Hepatocyte (in vitro differentiated cells): ENCODE measurements around the gene OCA2. TPM values are rescaled to one million over a fixed set of nuclear protein-coding genes. Genes with fewer than 3 reads are reported as not detected.

Experiments used
- DNase-seq: peaks from one replicate; pipeline ENCODE4 v3.0.0-alpha.2; 2016; ENCODE audit warnings: low spot score
- H2AFZ ChIP-seq: fragments of 200-600 bp; sonication (generic); 2 replicates; pipeline ENCODE4 v1.6.0; 2016; ENCODE audit warnings: antibody characterized with exemption, mild to moderate bottlenecking
- H3K27ac ChIP-seq: fragments of 200-600 bp; sonication (generic); 2 replicates; pipeline ENCODE4 v1.5.1; 2016; ENCODE audit warnings: mild to moderate bottlenecking
- H3K27me3 ChIP-seq: fragments of 200-600 bp; sonication (generic); 2 replicates; pipeline ENCODE4 v1.6.1; 2016
- H3K36me3 ChIP-seq: fragments of 200-600 bp; sonication (generic); replicated peaks from 2 replicates; pipeline ENCODE4 v1.5.1; 2016; ENCODE audit warnings: low read depth; ENCODE audit not compliant: insufficient read depth
- H3K4me1 ChIP-seq: fragments of 200-600 bp; sonication (generic); 2 replicates; pipeline ENCODE4 v1.5.1; 2016; ENCODE audit warnings: mild to moderate bottlenecking, moderate library complexity; ENCODE audit not compliant: insufficient read depth
- H3K4me2 ChIP-seq: fragments of 200-600 bp; sonication (generic); 2 replicates; pipeline ENCODE4 v1.6.0; 2016
- H3K4me3 ChIP-seq: fragments of 200-600 bp; sonication (generic); 2 replicates; pipeline ENCODE4 v1.5.1; 2016; ENCODE audit warnings: mild to moderate bottlenecking
- H3K79me2 ChIP-seq: fragments of 200-600 bp; sonication (generic); 2 replicates; pipeline ENCODE4 v1.6.0; 2017; ENCODE audit warnings: mild to moderate bottlenecking
- H3K9me2 ChIP-seq: fragments of 200-600 bp; sonication (generic); replicated peaks from 2 replicates; pipeline ENCODE4 v1.6.0; 2017; ENCODE audit warnings: mild to moderate bottlenecking; ENCODE audit not compliant: insufficient read depth
- H3K9me3 ChIP-seq: fragments of 200-600 bp; sonication (generic); 2 replicates; pipeline ENCODE4 v1.5.1; 2016; ENCODE audit warnings: low read depth, mild to moderate bottlenecking
- H4K20me1 ChIP-seq: fragments of 200-600 bp; sonication (generic); 2 replicates; pipeline ENCODE4 v1.6.0; 2016; ENCODE audit warnings: mild to moderate bottlenecking; ENCODE audit not compliant: insufficient read depth, poor library complexity, severe bottlenecking
- EZH2 ChIP-seq: fragments of 200-600 bp; sonication (generic); IDR thresholded peaks from 2 replicates; pipeline ENCODE4 v1.6.1; 2016; ENCODE audit warnings: antibody characterized with exemption, mild to moderate bottlenecking, borderline replicate concordance
- EZH2phosphoT487 ChIP-seq: fragments of 200-600 bp; sonication (generic); IDR thresholded peaks from one replicate; pipeline ENCODE4 v1.6.1; 2018; ENCODE audit warnings: antibody characterized with exemption, mild to moderate bottlenecking, low read depth, moderate library complexity; ENCODE audit not compliant: unreplicated experiment, severe bottlenecking
- WGBS: methylation state at CpG from one replicate; pipeline ENCODE4 v1.1.6; 2016; ENCODE audit warnings: low lambda C conversion rate; ENCODE audit errors: missing lambda C conversion rate; 5-methylcytosine and 5-hydroxymethylcytosine counted together
- polyA plus RNA-seq: library from polyadenylated mRNA; unstranded; fragments of >200 nt; fragmentation: Nextera tagmentation; extraction: Ambion mirVana; gene quantifications from 2 replicates; pipeline ENCODE4 v1.2.1, GENCODE V29; 2016
- total RNA-seq: library from RNA; depleted of rRNA; stranded (reverse); fragments of >200 nt; gene quantifications from 2 replicates; pipeline ENCODE4 v1.2.3, GENCODE V29; 2014
- TF ChIP-seq, protein P1 (sequence below): fragments of 200-600 bp; sonication (generic); IDR thresholded peaks from 2 replicates; pipeline ENCODE4 v1.5.1; 2016; ENCODE audit warnings: antibody characterized with exemption, mild to moderate bottlenecking; ENCODE audit not compliant: poor library complexity

The OCA2 gene
- total and polyA plus RNA-seq, 2 experiments from 2014 or later, result 25.1 to 27.7 TPM

DNA sequence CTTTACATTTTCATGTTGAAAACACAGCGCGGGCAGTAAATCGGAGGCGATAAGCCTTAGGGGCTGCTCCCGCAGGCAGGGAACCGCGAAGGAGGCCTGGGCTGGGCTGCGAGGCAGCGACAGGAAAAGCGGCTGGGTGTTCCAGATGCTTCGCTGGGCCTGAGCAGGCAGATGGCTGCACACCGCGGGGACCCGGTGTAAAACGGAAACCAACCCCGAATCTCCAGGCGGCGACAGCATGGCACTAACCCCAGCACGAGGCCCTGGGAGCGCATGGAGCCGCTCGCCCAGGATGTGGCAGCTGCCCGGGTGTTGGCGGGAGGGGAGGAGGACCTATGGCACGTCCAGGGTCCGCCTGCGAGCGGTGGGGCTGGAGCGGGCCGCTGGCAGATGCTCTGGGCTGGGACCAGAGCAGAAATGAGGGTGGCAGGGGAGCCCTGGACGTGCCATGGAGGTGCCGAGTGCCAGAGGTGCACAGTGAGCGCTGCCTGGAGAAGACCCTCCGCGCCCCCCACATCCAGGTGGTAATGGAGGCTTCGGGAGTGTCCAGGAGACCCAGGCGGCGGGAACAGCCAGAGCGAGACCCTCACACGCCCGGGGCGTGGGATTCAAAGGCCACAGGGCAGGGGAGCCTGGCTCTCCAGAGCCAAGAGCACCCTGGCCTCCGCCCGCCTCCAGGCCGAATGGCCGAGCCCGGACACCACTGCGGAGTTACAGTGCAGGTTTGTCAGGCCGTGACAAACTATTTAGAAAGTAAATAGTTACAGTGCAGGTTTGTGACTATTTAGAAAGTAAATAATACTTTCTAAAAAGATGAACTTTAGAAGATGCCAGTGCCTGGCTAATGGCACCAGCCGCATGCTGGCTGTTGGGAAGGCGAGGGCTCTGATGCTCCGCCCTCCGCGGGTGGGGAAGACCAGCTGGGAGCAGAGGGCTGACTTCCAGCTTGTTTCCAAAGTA is 293.6 kb downstream of the OCA2 start:
- no peak for DNase-seq
- H3K27me3 ChIP-seq, result no peaks in the 10 kb centered on the region
- no peaks in the 10 kb centered on the region for H3K79me2 ChIP-seq
- H3K4me2 ChIP-seq, result no peak overlapping the region
- no peaks in the 10 kb centered on the region for H3K4me1 ChIP-seq
- H3K36me3 ChIP-seq, result no peaks in the 10 kb centered on the region
- no peak overlapping the region for H3K27ac ChIP-seq
- WGBS, result 96% methylated on average over 51 of the region's 54 CpGs
- no peaks in the 10 kb centered on the region for H3K9me3 ChIP-seq
- no peak overlapping the region for H3K4me3 ChIP-seq
- TF ChIP-seq EZH2 (no peak), EZH2phosphoT487 (no peak)
- TF ChIP-seq, protein P1, sequence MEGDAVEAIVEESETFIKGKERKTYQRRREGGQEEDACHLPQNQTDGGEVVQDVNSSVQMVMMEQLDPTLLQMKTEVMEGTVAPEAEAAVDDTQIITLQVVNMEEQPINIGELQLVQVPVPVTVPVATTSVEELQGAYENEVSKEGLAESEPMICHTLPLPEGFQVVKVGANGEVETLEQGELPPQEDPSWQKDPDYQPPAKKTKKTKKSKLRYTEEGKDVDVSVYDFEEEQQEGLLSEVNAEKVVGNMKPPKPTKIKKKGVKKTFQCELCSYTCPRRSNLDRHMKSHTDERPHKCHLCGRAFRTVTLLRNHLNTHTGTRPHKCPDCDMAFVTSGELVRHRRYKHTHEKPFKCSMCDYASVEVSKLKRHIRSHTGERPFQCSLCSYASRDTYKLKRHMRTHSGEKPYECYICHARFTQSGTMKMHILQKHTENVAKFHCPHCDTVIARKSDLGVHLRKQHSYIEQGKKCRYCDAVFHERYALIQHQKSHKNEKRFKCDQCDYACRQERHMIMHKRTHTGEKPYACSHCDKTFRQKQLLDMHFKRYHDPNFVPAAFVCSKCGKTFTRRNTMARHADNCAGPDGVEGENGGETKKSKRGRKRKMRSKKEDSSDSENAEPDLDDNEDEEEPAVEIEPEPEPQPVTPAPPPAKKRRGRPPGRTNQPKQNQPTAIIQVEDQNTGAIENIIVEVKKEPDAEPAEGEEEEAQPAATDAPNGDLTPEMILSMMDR, result no peak
- no peaks in the 10 kb centered on the region for H3K9me2 ChIP-seq
- H4K20me1 ChIP-seq, result no peaks in the 10 kb centered on the region
- H2AFZ ChIP-seq, result no peak overlapping the region

DNA sequence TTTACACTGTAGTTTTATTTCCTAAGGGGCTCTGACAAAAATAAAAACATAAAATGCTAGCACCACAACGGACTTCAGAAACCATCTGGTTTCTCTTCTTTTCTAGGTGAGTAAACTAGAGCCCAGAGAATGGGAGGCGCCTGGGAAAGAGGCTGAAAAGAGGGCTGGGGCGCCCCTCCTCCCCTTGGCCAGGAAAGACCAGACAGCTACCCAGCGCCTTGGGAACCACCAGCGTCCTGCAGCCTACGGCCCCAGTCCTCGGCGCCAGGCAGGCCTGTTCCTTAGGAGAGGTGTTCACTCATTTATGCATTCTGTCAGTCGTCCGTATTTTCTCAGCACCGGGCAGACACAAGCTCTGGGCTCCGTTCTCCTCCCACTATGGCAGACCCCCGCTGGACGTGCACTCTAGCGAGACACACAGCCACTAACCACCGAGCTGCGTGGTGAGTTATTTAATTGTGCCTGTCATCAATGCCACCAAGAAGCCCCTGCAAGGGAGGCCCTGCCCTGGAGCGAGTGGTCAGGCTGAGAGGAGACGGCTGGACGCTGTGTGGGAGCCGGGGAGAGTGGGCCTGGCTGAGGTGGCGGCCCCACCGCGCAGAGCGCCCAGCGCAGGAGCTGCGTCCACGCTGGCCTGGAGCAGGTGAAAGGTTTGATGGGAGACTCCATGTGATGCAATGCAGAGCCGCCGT is 294.4 kb downstream of the OCA2 start:
- no peak overlapping the region for H3K4me3 ChIP-seq
- no peaks in the 10 kb centered on the region for H3K27me3 ChIP-seq
- TF ChIP-seq EZH2phosphoT487, result no peak
- TF ChIP-seq EZH2, result no peak
- TF ChIP-seq, protein P1, result no peak
- no peak overlapping the region for H2AFZ ChIP-seq
- H3K9me3 ChIP-seq, result no peaks in the 10 kb centered on the region
- H4K20me1 ChIP-seq, result no peaks in the 10 kb centered on the region
- H3K4me2 ChIP-seq, result no peak overlapping the region
- H3K4me1 ChIP-seq, result no peaks in the 10 kb centered on the region
- H3K27ac ChIP-seq, result no peak overlapping the region
- no peaks in the 10 kb centered on the region for H3K9me2 ChIP-seq
- 94% methylated on average over 30 of the region's 30 CpGs for WGBS
- H3K79me2 ChIP-seq, result no peaks in the 10 kb centered on the region
- DNase-seq, result no peak
- no peaks in the 10 kb centered on the region for H3K36me3 ChIP-seq

DNA sequence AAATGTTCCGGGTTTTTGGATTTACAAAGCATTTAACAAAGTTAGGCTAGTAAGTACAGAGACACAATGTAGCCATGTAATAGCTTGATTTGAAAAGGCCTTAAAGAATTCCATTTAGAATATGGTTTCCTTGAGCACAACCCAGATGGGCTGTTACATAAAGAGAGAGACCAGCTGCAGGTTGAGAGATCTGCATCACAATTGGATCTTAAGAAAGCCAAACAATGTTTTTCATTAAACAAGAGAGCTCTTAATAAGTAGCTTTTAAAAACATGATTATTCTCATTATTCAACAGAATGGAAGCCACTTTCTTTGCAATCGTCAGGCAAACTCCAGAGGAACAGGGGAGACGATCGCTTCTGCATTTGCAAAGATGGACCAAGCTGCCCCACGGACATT is 300.3 kb downstream of the OCA2 start:
- Histone ChIP-seq H3K9me2 (no peaks in the 10 kb centered on the region), H3K4me3 (no peak overlapping the region), H3K79me2 (no peaks in the 10 kb centered on the region), H3K9me3 (no peaks in the 10 kb centered on the region), H4K20me1 (no peaks in the 10 kb centered on the region), H3K4me1 (no peaks in the 10 kb centered on the region), H3K27me3 (no peaks in the 10 kb centered on the region), H3K4me2 (no peak overlapping the region), H3K27ac (no peak overlapping the region), H2AFZ (no peak overlapping the region), H3K36me3 (no peaks in the 10 kb centered on the region)
- TF ChIP-seq EZH2 (no peak), EZH2phosphoT487 (no peak)
- TF ChIP-seq, protein P1, result no peak
- WGBS, result 79% methylated on average over 5 of the region's 5 CpGs
- no peak for DNase-seq
